HG02981 (cell line): ENCODE measurements around the gene PROCA1.
"Not testable (repeated sequence)": the region's sequence is repeated elsewhere in the genome, so short reads cannot be mapped to it uniquely, and the experiment has no call there.

Source experiments
- ATAC-seq: cut with Tn5 transposase; IDR thresholded peaks from one replicate; pipeline ENCODE4 v1.9.1; 2021; ENCODE audit warnings: mild to moderate bottlenecking, moderate library complexity; ENCODE audit not compliant: unreplicated experiment

The PROCA1 gene

DNA sequence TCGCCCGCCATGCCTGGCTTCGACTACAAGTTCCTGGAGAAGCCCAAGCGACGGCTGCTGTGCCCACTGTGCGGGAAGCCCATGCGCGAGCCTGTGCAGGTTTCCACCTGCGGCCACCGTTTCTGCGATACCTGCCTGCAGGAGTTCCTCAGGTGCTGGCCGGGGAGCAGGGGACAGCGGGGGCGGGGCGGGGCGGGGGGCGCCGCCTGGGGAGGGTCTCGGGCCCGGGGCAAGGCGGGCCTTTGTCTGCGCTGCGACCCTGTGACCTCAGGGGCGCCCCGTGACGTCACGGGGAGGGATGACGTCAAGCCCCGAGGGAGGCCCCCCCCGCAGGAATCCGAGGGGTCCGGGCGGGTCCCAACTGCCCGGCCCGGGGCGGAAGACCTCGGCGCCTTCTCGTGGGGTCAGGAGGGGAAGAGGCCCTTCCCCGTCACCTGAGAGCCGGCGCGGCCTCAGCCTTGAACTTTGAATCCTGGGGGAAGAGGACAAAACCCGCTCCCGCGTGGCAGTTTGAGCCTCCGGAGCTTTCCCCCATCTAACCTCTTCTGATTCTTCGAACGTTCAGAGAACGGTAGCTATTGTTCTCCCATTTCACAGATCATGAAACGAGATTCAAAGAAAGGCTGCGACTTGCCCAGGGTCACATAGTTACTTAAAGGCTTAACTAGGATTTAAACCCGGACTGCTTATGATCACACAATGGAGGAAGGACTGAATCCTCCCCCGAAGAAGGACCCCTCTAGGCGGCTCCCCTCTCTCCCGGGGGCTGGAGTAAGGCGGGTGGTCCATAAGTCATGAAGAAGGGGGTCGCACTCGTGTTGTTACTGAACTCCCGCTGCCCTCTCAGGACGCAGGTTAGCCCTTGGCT, 32.6 kb upstream of the PROCA1 start:
- no peak for ATAC-seq

DNA sequence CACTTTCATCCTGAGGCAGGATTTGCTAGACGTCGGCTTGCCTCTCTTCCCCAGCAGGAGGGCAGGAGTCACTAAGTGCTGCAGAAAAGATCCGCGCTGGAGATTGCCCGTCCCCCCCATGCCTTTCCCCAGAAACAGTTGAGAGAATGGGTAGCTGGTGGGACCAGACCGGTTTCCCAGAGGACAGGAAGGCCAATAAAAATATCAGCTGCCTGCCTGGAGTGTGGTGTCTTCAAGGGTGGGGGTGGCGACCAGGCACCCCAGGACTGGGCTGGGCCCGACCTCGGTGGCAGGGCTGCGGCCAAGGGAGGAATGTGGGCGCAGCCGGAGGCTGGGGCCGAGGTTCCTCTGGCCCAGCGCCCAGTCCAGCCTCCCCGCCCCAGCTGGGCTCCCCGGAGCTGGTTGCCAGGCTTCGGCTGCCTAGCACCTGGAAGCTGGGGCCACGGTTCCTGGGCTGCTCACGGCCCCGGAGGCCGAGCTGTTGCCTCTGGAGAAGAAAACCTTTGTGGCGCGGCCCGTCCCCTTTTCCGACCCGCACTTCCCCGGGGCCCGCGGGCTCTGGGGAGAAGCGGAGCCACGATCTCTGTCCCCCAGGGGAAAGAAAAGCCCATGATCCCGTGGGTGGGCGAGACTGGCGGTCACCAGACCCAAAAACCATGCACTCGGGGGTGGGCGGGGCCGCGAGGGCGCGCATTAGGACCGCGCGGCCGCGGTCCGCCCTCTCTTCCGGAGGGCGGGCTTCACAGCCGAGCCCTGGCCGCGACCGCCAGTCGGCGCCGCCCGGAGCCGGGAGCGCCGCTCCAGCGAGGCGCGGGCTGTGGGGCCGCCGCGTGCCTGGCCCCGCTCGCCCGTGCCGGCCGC, 31.8 kb upstream of the PROCA1 start, which contains the start of gene TRAF4:
TSS of gene TRAF4 (plus strand) at position 769 of the 861 bp plus-strand sequence. CDS start 102 bp downstream, outside the sequence.
- ATAC-seq, result peak; percentile 65

DNA sequence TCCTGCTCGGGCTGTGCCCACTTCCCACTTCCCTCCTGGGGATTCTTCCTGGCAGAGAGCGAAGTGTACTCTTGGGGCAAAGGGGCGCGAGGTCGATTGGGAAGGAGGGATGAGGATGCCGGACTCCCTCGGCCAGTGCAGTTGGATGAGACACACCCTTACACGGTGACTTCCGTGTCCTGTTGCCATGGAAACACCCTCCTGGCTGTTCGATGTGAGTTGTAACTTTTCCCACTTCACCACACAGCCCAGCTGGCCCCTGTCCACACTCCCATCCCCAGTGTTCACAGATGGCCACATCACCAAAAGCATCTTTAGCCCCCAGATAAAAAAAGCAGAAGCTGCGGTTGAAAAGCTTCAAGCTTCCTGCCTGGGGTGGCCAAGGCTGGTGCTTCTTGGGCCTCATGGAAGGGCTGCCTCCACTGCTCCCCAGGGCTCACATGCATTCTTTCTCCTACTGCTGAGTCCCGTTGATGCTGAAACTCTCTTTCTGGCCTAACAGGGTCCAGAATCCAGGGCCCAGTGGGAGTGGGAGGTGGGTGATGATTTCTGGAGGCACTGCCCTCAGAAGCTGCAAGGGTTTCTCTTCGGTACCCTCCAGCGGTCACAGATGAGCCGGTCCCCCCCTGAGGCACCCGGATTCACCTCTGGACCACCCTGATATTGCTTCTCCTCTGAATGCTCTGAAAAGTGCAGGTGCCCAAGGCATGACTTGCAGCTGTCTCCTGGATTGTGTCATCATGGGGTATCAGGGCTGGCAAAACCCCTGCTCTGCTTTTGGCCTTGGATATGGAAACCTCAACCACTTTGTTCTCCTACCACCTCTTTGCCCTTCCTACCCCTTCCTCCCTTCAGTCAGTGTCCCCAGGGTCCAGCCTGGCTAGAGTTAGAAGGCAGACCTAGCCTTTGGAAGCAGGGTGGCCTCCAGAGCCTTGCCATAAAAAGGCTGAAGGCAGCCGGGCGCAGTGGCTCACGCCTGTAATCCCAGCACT, 30.0 kb upstream of the PROCA1 start:
- no peak for ATAC-seq

DNA sequence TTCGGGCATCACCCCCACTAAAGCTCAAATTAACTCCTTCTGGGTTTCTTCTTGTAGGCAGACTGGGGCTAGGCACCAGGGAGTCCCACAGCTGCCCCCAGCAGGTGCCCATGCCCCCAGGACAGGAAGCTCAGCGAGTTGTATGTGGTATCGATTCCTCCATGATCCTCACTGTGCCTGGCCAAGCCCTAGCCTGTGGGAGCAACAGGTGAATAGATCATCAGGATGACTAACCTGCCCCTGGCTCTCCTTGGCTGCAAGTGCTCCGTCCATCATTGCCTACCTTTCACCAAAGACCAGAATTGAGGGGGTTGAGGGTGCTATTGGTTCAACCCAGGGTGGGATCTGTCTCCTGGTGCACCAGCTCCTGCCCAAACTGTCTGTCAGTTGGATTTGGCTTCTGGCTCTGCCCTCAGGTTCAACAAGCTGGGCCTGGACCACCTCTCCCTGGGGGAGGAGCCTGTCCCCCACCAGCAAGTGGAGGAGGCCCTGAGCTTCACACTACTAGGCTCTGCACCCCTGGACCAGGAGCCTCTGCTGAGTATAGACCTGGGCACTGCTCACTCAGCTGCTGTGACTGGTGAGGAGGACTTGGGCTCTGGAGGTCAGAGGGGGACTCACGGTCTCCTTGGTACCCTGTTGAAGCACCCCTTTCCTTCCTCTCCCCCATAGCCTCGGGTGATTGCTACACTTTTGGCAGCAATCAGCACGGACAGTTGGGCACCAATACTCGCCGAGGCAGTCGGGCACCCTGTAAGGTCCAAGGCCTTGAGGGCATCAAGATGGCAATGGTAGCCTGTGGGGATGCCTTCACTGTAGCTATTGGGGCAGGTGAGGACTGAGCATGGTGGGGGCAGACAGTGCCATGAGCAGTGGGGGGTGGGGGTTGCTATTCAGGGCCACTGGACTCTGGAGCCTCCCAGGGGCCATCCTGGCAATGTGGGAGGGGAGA, 29.0 kb upstream of the PROCA1 start:
- ATAC-seq, result no peak

DNA sequence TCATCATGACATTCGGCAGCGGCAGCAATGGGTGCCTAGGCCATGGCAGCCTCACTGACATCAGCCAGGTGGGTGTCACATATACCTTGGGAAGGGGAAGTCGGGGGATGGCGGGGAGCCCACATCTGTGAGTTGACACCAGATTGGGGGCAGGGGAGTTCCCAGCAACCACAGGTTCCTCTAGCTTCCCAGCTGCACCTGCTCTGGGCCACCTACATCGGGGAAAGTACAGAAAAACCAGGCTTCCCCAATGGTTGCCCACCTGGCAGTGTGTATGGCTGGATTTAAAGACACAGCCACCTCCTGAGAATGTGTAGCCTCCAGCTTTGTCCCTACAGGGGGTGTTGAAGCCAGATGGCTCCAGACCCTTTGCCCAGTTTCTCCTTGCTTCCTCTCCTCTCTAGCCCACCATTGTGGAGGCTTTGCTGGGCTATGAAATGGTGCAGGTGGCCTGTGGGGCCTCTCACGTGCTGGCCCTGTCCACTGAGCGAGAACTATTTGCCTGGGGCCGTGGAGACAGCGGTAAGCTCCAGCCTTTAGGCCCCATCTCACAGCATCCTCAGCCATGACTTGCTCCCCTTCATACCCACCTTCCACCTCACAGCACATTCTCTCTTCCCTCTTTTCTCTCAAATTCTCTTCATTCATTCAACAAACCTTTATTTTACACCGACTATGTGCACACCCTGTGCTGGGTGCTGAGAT, 27.1 kb upstream of the PROCA1 start:
- no peak for ATAC-seq

DNA sequence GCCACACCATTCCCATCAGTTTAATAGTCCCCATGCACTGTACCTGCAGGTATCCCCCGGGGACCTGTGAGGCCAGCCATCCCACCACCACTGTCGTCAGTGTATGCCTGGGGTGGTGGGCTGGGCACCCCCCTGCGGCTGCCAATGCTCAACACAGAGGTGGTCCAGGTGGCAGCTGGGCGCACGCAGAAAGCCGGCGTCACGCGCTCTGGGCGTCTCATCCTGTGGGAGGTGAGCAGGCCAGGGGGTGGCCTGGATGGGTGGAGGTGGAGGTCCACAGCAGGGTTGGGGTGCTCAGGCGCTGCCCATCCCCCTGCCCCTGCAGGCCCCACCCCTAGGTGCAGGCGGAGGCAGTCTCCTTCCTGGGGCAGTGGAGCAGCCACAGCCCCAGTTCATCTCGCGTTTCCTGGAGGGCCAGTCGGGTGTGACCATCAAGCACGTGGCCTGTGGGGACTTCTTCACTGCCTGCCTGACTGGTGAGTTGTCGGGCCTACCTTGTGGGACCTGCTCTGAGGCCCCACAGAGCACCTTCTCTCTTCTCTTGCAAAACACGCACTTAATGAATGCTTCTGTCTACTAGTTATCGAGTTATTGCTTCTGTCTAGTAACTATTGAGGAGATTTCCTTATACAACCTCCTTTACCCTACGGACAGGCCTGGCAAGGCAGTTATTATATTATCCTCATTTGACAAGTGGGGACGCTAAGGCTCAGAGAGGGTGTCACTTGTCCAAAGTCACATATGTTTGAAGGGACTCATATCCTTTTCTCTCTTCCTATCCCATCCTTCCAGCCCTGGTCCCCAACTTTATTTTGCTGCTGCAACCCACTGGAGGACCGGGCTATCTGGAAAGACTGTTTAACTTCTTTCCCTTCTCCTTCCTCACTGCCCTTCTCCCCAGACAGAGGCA, 26.3 kb upstream of the PROCA1 start:
- ATAC-seq, result peak; percentile 69

DNA sequence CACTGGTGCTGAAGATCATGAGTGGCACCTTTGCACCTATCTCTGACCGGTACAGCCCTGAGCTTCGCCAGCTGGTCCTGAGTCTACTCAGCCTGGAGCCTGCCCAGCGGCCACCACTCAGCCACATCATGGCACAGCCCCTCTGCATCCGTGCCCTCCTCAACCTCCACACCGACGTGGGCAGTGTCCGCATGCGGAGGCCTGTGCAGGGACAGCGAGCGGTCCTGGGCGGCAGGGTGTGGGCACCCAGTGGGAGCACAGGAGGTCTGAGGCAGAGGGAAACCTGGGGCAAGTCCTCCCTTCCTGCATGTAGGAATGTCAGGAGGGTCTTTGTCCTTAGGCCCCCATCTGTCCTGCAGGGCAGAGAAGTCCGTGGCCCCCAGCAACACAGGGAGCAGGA, 25.6 kb upstream of the PROCA1 start:
- no peak for ATAC-seq

DNA sequence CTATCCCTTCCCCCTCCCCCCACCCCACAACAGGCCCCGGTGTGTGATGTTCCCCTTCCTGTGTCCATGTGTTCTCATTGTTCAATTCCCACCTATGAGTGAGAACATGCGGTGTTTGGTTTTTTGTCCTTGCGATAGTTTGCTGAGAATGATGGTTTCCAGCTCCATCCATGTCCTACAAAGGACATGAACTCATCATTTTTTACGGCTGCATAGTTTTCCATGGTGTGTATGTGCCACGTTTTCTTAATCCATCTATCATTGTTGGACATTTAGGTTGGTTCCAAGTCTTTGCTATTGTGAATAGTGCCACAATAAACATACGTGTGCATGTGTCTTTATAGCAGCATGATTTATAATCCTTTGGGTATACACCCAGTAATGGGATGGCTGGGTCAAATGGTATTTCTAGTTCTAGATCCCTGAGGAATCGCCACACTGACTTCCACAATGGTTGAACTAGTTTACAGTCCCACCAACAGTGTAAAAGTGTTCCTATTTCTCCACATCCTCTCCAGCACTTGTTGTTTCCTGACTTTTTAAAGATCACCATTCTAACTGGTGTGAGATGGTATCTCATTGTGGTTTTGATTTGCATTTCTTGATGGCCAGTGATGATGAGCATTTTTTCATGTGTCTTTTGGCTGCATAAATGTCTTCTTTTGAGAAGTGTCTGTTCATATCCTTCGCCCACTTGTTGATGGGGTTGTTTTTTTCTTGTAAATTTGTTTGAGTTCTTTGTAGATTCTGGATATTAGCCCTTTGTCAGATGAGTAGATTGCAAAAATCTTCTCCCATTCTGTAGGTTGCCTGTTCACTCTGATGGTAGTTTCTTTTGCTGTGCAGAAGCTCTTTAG, 24.5 kb upstream of the PROCA1 start:
- ATAC-seq, result not testable (repeated sequence)

DNA sequence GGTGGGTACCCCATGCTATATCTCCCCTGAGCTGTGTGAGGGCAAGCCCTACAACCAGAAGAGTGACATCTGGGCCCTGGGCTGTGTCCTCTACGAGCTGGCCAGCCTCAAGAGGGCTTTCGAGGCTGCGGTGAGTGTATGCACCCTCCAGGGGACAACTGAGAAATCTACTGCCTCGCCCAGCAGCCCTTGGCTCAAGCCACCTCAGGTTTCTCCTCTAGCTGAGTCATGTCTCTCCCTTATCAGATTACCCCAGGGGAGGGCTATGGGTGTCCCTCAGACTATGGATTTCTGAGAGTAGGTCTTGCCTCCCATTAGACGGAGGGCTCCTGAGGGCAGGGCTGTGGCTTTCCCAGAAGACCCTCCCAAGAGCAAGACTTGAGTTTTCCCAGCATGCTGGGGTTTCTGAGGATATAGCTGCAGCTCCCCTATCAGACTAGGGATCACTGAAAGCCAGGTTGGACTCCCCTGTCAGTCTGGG, 23.6 kb upstream of the PROCA1 start:
- no peak for ATAC-seq

DNA sequence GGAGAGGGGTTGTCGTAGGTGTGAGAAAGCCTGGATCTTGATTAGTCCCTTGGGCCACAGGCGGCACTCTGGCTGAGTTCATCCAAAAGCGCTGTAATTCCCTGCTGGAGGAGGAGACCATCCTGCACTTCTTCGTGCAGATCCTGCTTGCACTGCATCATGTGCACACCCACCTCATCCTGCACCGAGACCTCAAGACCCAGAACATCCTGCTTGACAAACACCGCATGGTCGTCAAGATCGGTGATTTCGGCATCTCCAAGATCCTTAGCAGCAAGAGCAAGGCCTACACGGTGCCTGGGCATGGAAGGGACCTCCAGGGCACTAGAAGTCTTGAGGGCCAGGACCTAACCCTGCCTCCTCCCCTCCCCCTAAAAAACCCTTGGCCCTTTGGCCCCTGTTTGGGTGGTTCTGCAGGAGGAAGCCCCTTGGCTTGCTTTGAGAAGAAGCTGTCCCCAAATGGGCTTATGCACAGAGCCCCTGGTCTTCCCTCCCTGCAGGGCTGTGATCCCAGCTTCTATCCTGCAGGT, 23.1 kb upstream of the PROCA1 start:
- no peak for ATAC-seq

DNA sequence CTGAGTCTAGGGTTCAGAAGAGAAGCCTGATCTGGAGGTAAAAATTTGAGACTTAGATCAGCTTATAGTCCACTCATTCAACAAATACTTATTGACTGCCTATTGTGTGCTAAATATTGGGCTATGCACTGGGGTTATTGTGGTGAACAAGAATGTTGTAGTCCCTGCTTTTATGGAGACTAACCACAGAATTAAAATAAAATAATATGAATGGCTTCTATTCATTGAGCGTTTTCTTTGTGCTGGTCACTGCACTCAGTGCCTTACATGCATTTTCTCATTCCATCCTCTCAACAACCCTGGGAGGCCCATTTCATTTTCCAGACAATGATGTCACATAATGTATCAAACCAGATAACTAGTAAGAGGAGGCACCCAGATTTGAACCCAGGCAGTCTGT, 21.7 kb upstream of the PROCA1 start:
- no peak for ATAC-seq

DNA sequence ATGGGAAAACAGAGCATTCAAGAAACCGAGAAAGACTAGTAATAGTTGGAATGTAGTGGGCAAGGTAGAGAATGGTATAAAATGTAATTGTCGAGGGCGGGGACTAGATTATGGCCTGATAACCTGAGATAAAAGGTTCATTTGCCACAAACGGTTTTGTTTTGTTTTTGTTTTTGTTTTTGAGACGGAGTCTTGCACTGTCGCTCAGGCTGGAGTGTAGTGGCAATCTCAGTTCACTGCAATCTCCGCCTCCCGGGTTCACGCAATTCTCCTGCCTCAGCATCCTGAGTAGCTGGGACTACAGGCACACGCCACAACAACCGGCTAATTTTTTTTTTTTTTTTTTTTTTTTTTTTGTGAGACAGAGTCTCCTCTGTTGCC, 18.3 kb upstream of the PROCA1 start:
- ATAC-seq, result no peak

DNA sequence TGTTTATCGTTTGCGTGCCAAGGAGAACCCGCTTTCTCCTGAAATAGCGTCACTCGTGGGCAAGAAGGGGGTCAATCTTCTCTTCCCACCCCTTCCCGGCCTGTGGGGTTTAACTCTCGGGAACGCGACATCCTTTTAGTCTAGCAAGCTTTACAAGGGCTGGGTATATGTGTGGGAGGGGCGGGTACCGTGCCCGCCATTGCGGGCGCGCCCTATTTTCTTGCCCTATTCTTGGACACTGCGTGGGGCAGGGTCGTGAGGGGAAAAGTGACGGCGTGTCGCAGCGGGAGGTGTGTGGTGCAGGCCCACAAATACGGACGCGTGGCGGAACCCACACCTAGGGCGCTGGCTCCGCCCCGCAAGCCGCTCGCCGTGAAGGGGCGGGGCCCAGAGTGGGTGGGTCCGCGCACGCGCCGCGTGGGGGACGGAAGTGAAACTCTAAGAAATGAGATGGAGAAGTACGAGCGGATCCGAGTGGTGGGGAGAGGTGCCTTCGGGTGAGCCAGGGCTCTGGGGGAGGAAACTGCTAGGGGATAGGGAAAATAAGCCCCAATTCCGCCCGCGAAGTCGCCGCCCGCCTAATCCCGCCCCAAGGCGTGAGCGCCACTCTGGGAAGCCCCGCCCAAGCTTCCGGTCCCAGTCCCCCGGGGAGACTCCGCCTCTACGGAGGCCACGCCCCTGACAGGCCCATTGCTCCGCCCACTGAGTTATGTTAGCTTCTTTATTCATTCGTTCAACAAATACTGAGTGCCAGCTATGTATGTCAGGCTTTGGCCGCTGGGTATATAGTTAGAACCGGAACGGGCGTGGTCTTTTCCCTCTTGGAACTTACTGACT, 16.9 kb upstream of the PROCA1 start, which contains the start of gene NEK8:
TSS of gene NEK8 (plus strand) at position 425 of the 837 bp plus-strand sequence. CDS start at position 451, 26 bp downstream.
- ATAC-seq, result peak; percentile 29

DNA sequence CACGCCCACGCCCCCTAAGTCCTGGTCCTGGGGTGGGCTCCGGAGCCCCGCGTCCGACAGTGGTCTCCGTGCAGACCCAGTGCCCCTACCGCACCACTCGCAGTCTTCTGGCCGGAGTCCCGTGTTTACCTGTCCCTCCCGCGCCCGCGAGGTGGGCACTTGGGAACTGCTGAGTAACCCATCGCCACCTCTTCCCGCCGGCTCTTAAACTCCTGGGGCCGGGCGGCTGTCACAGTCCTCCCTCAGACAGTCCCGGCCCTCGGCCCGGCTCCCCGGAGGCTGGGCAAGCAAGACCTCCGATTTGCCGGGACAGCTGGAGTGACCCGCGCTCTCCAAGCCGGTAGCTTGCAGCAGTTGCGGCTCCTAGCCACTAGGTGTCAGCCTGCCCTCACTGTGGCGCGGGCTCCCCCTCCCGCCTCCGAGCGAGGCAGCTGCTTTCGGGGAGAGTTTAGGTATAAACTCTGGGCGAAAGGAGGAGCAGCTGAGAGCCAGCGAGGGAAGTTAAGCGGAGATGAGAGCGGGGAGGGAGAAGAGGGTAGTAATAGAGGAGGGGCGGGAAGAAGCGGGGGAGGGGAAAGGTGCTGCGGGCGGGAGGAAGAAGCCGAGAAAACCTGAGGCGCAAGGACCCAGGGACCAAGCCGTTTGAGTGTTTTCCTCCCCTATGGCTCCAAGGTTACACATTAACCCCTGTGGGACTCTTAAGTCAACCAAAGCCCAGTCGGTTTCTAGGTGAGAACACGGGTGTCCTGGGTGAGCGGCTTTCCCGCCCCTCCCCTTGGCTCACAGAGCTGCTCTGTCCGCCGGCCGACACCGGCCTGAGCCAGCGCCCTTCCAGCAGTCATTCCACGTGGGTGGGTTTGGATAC, 15.2 kb upstream of the PROCA1 start:
- peak; percentile 32 for ATAC-seq

DNA sequence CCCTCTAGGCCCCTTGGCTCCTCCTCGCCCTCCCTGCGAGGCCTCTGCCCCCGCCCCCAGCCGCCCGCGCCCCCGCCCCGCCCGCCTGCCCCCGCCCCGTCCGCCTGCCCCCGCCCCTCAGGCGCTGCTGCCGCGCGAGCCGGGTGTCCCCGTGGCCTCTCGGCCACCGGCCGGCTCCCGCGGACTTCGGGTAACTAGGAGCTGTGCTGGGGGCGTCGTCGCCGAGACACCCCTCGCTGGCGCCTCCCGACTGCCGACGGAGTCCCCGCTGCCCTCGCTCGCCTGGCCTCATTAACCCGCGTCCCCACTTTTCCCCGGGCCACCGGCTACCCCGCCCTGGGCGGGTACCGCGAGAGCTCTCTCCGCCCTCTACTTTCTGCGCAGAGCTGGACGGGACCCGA, 14.5 kb upstream of the PROCA1 start, which contains the start of gene TLCD1:
TSS of gene TLCD1 (minus strand) at position 8 of the 401 bp plus-strand sequence. CDS start 136 bp downstream, outside the sequence.
- ATAC-seq, result no peak
